ENCODE measurements around the gene PDE4D. TPM values are rescaled to one million over a fixed set of nuclear protein-coding genes. Genes with fewer than 3 reads are reported as not detected.

PDE4D gene
- total RNA-seq (2014; rRNA removed; shearing (Covaris generic)), result 4.9 and 5.2 TPM in 2 replicates

- in situ Hi-C loops (cut with HindIII; ENCODE audit: low sequenced_read_pairs), result no loop called here
- DNase-seq (ENCODE audit: low spot score), result peak; percentile 7
Observed at GRCh38 chr5:59893429-59894227, at the start of gene PDE4D. Gene PDE4D (minus strand): TSS chr5:59893726.

- DNase-seq (ENCODE audit: low spot score), result no peak
- in situ Hi-C loops (cut with HindIII; ENCODE audit: low sequenced_read_pairs), result no loop called here
Observed at GRCh38 chr5:59937633-59938032, 44.1 kb upstream of the PDE4D start.

GRCh38 chr5:59923465-59923864, 29.9 kb upstream of the PDE4D start:
- no peak for DNase-seq (ENCODE audit: low spot score)
- in situ Hi-C loops (cut with HindIII; ENCODE audit: low sequenced_read_pairs), result no loop called here

GRCh38 chr5:59922220-59922619, 28.7 kb upstream of the PDE4D start:
- in situ Hi-C loops (cut with HindIII; ENCODE audit: low sequenced_read_pairs), result no loop called here
- DNase-seq (ENCODE audit: low spot score), result no peak

DNA sequence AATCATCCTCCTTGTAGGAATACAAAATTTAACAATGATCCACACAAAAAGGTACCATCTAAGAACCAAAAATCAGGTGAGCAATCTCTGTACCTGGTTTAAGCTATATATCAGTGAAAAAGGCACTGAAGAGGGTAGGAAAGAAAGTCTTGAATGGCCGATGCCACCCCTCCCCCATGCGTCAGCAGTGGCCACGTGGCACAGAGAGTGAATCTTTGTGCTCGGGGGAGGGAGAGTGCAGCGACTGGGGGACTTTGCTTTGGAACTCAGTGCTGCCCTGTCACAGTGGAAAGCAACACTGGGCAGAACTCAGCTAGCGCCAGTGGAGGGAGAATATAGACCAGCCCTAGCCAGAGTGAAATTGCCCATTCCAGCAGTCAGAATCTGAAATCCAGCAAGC, 28.3 kb upstream of the PDE4D start:
- in situ Hi-C loops (cut with HindIII; ENCODE audit: low sequenced_read_pairs), result no loop called here
- no peak for DNase-seq (ENCODE audit: low spot score)

DNA sequence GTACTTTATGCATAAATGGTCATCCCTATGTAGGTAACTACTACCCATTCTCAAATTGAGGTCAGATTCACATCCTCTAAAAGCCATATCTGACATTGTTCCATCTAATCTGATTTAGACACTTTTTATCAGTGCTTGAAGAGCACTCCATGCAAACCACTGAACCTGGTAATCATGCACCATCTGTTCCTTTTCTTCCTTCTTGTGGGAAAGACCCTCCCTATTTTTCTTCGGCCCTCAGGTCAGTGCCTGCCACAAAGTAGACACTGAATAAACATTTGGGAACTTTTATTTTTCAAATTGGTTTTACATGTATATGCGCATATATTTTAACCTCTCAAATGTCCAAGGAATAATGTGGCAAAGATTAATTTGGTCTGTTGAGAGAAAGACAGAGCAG, 26.0 kb upstream of the PDE4D start:
- DNase-seq (ENCODE audit: low spot score), result no peak
- in situ Hi-C loops (cut with HindIII; ENCODE audit: low sequenced_read_pairs), result no loop called here

DNA sequence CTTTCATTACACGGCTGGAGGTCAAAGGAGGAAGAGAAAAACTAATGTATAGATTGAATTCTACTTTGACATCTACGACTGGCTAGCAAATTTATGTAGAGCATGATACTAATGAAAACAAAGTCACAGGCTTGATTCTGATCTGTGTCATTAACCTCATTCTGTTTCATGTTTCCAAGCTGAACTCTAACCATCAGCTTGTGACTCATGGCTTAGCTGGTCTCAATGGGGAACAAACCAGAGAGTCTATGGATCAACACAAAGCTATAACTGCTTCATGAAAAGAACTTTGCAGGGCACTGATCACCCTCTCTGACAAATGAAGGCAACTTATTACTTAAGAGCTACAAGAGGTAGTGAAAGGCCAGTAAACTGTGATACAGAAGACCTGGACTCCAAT, 23.6 kb upstream of the PDE4D start:
- DNase-seq (ENCODE audit: low spot score), result no peak
- in situ Hi-C loops (cut with HindIII; ENCODE audit: low sequenced_read_pairs), result no loop called here

GRCh38 chr5:59905188-59905587, 11.7 kb upstream of the PDE4D start:
- no peak for DNase-seq (ENCODE audit: low spot score)
- in situ Hi-C loops (cut with HindIII; ENCODE audit: low sequenced_read_pairs), result no loop called here

DNA sequence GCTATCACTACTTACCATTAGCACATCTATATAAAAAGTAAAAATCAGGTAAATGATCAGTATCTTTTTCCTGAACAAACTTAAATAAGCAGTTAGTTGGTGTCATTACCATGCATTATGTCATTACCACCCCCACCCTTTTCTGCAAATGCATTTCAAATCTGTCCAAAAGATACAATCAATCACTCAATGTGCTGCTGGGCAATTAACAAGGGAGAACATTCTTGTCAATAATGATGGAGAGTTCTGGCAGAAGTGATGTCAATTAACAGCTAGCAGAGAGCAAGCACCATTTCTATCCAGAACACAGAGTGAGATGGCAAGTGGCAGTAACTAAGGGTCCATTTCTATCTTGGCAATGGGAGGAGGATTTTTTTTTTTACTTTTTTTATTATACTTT, 3.5 kb upstream of the PDE4D start:
- no peak for DNase-seq (ENCODE audit: low spot score)
- in situ Hi-C loops (cut with HindIII; ENCODE audit: low sequenced_read_pairs), result no loop called here

DNA sequence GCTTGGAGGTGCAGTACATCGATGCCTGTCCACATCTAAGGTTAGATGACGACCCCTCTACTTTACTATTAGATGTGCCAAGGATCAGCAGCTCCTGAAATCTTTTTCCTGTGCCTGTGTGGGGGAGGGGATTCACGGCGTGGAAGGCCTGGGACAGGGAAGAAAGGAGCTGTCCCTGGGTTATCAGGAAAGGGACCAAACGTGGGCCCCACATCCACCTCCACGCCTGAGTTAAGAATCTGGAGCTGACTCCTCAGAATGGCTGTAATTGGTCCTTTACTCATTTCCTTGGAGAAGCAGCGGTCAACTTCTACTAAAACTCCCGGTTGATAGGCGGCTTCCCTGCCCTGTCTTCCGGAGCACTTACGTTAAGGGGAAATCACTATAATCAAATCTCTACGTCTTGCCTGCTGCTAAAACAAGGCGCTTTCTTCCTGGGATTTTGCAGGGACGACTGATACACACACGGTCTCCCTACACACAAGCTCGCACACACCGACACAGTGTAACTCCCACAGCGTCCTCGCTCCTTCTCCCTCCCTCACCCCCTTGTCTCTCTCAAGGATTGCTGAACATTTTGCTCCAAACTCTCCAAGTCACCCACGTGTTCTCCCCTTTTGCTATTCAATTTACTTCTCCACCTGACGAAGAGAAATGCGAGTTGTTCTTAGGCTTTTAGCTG, 1.4 kb downstream of the PDE4D start:
- in situ Hi-C loops (cut with HindIII; ENCODE audit: low sequenced_read_pairs), result no loop called here
- DNase-seq (ENCODE audit: low spot score), result peak; percentile 4

GRCh38 chr5:59887274-59887673, 6.3 kb downstream of the PDE4D start:
- no peak for DNase-seq (ENCODE audit: low spot score)
- in situ Hi-C loops (cut with HindIII; ENCODE audit: low sequenced_read_pairs), result no loop called here

DNA sequence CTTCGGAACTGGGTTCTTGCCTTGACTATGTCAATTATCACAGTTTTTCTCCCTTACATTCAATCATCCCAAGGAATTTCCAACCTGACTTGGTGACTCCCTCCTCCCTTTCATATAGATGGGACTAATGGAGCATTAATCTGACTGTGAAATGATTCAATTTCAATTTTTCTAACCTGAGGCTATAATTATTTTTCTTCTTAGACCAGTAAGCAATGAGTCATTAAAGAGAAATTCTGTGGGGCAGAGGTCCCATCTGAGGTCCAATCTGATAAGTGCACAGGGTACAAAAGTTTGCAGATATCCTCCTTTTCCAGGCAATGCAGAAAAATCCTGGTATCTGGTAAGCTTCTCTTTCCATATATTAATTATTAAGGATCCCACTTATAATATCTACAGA, 18.9 kb downstream of the PDE4D start:
- no peak for DNase-seq (ENCODE audit: low spot score)
- in situ Hi-C loops (cut with HindIII; ENCODE audit: low sequenced_read_pairs), result no loop called here

DNA sequence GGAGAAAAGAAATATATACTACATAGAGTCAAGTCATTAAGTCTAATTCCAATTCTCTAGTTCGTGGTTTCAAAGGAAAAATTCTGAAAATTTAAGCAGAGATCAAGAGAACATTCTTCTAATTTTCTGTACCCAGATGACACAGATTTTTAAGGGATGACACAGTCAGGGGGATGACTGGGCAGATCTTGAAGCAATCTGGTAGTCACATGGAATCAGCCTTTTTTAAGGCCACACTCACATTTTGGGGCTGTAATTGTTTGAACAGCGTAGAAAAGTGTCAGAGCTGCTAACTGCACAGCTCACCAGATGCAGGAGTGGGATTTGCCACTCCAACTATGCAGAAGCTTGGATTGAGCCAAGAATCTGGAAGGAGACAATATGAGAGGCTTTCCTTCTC, 20.4 kb downstream of the PDE4D start:
- DNase-seq (ENCODE audit: low spot score), result no peak
- in situ Hi-C loops (cut with HindIII; ENCODE audit: low sequenced_read_pairs), result no loop called here

DNA sequence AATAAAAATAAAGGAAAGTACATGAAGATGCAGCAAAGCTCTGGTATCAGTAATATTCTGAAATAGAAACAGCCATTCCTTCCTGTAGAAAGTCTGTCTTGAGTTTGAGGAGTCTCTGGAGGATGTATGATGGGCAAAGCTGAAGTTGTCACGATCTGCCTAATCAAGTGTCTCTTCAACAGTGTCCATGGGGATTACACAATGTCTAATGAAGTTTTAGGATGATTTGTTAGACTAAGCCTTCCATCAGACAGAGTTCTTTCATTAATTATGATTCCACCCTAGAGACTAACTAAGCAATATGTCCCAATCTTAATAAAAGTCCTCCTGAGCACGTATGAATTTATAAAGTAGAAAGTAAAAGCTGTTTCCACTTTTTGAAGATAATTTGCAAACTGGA, 26.9 kb downstream of the PDE4D start:
- in situ Hi-C loops (cut with HindIII; ENCODE audit: low sequenced_read_pairs), result no loop called here
- DNase-seq (ENCODE audit: low spot score), result no peak

DNA sequence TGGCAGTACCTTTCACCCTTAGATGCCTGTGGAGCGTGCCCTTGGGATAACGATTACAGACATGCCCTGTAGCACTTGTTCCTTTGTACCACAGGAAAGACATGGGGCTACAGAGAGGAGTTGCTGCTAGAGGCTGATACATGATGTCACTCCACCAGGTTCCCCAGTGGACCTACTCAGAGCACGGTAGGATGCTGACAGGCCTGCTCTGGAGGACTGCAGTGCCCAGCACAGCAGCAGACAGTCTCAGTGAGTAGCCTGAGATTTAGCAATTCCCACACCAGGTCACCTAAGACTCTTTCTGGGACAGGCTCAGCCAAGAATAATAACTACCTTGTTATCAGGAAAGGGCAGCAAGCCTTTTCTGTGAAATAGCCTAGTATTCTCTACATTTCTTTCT, 28.8 kb downstream of the PDE4D start:
- in situ Hi-C loops (cut with HindIII; ENCODE audit: low sequenced_read_pairs), result no loop called here

GRCh38 chr5:59863777-59864176, 29.7 kb downstream of the PDE4D start:
- in situ Hi-C loops (cut with HindIII; ENCODE audit: low sequenced_read_pairs), result no loop called here
- DNase-seq (ENCODE audit: low spot score), result no peak

More for the DNA sequence above, 28.8 kb downstream of the PDE4D start:
- DNase-seq (ENCODE audit: low spot score), result no peak

DNA sequence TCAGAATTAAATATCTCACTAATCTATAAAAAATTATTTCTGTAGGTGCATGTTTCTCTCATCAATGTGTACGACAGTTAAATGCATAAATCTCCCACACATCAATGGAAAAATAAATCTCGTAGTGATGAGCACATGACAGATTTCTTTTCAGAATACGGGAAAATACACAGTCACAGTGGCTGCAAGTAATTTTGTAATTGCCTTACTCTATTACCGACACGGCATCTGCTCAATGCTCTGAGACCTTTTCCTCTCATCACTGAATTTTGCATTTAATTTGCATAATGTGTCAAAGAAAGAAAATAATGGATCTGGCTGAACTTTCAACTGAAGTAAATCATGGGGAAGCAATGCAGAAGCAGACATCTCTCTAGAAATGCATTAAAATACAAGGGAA, 37.2 kb downstream of the PDE4D start:
- in situ Hi-C loops (cut with HindIII; ENCODE audit: low sequenced_read_pairs), result no loop called here
- no peak for DNase-seq (ENCODE audit: low spot score)

DNA sequence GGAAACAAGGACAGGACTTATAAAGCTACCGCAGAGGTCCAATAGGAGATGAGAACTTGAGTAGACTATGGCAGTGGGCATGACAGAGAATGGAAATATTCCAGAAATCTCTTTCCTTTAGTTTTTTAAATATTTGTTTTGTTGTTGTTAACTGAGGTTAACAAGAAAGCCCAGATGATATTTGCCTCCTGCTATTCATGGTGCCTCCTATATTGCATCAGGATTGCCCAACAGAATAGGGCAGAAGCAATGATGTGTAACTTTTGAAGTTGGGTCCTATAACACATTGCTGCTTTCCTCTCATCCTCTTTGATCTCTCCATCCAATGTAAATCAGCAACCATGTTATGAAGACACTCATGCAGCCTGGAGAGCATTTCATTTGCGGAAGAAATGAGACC, 42.8 kb downstream of the PDE4D start:
- no peak for DNase-seq (ENCODE audit: low spot score)
- in situ Hi-C loops (cut with HindIII; ENCODE audit: low sequenced_read_pairs), result no loop called here

DNA sequence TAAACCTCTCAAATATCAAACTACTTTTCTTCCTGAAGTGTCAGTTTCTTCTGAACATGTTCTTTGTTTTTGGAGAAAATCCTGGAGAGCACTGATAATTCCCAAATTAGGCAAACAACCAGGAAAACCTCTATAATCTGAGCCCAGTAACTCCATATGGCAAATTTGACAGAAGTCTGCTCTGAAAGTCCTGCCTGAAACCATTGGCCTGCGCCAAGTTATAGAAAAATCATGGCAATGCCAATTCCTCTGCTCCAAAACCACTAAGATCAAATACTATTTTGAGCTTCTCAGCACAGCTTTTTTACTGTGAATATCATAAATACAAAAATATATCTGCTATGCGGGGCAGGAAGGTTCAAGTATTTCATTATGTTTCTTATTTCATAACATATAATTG, 45.9 kb downstream of the PDE4D start:
- DNase-seq (ENCODE audit: low spot score), result peak; percentile 5
- in situ Hi-C loops (cut with HindIII; ENCODE audit: low sequenced_read_pairs), result no loop called here

DNA sequence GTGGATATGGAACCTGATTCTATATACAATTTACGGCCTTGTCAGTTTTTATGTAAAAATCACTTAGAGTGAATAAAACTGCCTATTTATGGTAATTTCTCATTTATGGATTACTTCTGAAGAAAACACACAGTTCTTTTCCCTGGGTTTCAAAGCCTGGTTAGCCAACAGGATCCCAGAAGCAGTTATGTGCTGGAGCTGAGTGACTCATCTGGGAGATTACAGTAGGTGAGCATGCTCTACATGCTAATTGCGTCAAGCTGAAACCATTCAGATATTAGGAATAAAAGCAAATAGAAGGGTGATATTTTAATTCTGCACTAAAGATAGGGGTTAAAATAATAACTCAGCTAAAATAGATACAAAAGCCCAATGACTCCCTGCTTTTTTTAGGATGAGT, 47.8 kb downstream of the PDE4D start:
- in situ Hi-C loops (cut with HindIII; ENCODE audit: low sequenced_read_pairs), result no loop called here
- no peak for DNase-seq (ENCODE audit: low spot score)
